Measurements from ENCODE around the gene LDOC1.
A peak's percentile ranks its signal among the peaks of the same experiment; 100 is the strongest.
"Not testable (repeated sequence)": the region's sequence is repeated elsewhere in the genome, so short reads cannot be mapped to it uniquely, and the experiment has no call there.

The LDOC1 gene

DNA sequence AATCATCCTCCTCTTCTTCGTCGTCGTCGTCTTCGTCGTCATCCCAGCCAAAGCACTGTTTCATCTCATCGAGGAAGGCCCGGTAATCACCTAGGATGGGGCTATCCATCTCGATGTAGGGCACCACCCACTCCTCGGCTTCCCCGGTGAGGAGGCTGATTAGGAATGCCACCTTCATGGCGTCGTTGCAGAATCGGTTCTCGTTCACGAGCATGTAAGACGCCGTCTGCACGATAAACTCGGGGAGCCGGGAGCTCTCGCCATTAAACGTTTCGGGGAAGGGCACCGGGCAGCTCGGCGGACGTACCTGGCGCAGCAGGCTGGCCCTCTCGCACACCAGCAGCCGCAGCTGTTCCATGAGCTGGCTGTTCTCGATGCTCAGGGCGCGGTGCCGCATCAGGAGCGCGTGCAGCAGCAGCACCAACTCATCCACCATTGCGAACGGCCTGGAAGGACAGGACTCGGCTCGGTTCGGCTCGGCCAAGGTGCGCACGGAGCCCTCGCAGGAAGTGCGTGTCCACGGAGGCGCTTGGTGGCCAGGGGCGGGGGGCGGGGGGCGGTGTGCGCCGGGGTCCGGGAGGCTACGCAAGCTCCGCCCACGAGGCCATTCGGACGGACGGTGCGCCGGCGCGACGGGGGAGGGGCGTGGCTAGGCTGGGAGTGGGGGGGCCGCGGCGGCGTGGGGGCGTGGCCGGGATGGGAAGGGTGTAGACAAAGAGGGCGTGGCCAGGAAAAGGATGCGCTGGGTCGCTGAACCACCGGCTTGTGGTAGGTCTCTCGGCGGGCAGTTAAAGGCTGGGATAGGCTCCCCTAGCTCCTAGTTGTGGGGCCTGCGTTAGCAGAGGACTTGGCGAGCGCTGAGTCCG is at the start of gene LDOC1:
LDOC1 (minus strand) TSS at position 544 of the 866 bp plus-strand sequence; CDS start at position 436, 108 bp downstream.
- peak; percentile 74 for DNase-seq

DNA sequence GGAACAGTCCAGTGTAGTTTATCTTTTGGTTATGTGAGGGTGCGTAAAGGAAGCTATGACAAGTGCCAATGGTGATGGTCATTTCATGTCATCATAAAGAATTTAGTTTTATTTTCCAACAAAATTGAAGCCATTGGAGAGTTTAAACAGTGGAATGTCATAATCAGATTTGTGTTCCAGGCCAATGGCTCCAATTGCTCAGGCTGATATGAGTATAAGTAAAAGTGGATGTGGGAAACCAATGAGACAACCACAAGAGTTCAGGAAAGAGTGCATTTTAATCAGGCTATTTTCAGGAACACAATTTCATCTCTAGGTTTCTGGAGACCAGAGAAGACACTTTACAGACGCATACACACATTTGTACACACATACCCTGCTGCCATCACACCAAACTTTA is 44.7 kb upstream of the LDOC1 start:
- no peak for DNase-seq

DNA sequence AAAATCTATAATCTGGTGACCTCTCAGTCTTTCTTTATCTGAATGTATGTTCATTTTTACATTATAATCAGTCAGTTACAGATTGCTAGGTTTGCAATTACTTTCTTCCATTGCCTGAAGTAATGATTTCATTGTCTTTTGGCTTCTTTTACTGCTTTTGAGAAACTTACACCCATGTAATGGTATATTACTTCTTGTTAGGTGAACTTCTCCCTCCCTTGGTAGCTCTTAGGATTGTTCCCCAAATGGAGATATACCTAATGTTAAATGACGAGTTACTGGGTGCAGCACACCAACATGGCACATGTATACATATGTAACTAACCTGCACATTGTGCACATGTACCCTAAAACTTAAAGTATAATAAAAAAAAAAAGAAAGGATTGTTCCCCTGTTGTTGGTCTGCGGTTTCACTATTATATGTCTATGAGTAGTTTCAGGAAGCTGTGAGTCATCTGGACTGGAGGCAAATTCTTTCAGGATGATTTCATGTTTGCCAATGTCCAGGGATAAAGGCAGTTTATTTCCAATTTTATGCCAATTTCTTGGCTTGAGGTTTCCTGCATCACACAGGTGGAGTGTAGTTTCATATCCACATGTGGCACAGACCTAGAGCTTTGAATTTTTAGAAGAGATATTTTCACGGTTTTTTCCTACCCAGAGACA is 43.5 kb upstream of the LDOC1 start:
- DNase-seq: no peak

DNA sequence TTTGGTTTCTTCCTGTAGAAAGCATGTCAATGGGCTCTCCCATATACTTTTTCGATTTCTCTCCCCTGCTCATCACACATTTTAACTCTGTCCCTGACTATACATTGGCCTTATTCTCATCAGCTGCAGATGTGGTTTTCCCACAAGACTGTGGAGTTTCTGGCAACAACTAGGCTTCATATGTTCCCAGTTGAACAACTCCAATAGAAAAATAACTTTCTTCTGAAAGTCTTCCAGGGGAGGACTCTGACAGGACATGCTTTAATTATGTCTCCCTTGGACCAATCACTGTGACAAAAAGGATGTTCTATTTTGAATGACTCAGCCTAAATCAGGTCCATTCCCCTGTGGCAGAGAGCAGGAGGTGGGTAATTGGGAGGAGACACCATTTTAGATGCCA is 37.3 kb upstream of the LDOC1 start:
- no peak for DNase-seq

DNA sequence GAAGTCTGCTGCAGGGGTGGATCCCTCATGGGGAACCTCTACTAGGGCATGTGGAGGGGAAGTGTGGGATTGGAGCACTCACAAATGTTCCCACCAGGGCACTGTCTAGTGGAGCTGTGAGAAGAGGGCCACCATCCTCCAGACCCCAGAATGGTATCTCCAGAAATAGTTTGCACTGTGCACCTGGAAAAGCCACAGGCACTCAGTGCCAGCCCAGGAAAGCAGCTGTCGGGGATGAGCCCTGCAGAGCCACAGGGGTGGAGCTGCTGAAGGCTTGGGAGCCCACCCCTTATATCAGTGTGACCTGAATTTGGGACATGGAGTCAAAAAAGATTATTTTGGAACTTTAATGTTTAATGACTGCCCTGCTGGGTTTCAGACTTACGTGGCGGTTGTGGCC is 25.0 kb upstream of the LDOC1 start:
- no peak for DNase-seq

DNA sequence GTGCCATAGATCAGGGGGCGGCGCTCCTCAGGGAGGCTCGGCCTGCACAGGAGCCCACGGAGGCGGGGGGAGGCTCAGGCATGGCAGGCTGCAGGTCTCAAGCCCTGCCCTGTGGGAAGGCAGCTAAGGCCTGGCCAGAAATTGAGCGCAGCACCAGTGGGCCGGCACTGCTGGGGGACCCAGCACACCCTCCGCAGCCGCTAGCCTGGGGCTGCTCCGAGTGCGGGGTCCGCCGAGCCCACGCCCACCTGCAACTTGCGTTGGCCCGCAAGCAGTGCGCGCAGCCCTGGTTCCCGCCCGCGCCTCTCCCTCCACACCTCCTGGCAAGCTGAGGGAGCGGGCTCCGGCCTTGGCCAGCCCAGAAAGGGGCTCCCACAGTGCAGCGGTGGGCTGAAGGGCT is 11.6 kb upstream of the LDOC1 start:
- not testable (repeated sequence) for DNase-seq

DNA sequence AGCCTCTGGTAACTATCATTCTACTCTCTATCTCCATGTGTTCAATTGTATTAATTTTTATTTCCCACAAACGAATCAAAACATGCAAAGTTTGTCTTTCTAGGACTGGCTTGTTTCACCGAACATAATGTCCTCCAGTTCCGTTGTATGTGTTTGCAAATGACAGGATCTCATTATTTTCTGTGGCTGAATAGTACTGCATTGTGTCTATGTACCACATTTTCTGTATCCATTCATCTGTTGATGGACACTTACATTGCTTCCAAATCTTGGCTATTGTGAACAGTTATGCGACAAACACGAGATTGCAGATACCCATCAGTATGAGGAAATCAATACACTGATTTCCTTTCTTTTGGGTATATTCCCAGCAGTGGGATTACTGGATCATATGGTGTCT is 8.4 kb upstream of the LDOC1 start:
- no peak for DNase-seq

DNA sequence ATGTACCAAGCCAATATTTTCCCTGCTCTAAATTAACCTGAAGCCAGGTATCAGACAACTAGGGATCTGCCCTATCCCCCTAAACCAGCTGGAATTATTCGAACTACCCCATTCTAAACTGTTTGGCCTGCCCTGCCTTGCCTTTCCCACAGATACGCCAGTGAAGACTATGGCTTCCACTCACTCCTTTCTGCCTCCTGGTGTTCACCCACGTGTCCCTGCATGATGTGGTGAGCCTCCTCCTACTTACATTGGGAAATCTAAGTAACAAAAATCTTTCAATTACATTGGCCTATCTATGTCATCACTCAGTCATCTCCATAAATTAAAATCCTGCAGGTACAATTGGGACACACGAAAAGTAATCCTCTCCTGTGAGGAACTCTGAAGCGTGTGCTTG is 6.1 kb upstream of the LDOC1 start:
- no peak for DNase-seq

DNA sequence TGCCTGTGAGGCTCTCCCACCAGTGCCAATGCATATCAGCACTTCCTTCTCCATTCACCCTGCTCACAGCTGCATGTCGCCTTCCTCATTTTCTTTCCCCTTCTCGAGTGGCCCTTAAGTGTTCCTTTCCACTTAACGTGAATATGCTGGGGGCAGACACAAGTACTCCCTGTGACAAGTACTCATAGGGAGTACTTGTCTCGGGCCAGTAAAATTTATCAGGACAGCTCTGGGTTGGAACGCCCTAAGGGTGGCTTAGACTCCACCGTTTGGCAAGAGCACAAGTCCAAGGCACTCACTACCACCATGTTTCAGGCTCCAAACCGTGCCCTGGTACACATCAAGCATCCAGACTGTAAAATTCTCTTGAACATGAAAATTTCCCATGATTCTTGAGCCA is 3.9 kb upstream of the LDOC1 start:
- DNase-seq: no peak

DNA sequence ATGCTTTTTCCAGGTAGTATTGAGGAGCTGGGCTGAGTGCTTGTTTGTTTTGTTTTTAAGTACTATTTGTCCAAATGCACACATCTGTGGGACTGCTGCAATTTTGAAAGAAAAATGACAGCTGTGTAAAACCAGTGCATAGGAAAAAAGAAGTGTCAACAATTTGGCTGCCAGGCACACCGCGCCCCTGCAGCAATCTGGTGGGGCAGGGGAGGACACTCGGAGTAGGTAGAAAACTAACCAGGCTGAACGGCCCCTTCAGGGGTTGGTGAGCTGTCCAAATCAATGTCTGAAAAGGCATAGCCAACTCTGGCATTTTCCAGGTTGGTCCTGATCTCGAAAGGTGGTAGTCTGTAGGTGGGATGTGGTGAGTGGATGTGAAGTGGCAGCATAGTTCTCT is 1.1 kb downstream of the LDOC1 start:
- no peak for DNase-seq

DNA sequence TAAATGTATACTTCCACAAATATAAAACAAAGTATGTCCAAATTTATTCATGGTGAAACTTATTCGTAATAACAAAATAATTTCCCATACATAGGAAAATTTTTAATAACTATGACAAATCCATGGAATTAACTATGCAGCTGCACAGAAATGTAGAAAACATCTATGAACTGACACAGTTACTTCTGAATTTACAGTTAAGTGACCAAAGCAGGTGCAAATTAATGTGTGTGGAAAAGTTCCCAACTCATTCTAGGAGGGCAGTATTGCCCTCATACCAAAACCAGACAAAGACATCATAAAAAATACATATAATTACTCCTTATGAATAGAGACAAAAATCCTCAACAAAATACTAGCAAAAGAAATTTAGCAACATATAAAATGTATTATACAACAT is 12.5 kb downstream of the LDOC1 start:
- no peak for DNase-seq

DNA sequence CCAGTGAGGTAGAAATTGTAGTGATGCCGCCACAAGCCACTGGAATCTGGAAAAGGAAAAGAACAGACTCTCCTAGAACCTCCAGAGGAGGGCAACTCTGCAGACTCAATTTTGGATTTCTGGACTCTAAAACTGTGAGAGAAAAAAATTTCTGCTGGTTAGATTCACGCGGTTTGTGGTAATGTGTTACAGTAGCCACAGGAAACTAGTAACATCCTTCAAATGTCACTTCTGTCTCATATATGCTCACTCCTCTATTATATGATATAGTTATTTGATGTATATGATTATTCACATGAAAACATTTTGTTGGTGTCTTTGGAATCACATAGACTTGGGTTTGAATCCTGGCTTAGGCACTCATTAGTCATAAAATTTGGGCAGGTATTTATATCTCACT is 18.8 kb downstream of the LDOC1 start:
- DNase-seq: no peak

DNA sequence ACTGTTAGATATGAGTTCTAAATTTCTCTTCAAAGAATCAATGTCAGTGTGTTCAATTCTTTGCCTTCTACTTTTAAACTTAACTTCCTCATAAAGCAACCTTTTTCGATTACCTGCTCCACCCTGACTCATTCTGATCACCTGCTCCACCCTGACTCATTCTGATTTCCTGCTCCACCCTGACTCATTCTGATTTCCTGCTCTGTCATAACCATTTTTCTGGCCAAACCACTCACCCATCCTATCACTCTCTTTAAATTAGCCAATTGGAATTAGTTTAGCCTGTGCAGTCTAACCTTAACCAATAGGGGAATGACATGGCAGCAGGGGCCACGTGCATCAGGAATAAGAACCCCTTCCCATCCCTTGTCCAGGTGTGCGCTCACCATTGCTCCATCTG is 21.7 kb downstream of the LDOC1 start:
- not testable (repeated sequence) for DNase-seq

DNA sequence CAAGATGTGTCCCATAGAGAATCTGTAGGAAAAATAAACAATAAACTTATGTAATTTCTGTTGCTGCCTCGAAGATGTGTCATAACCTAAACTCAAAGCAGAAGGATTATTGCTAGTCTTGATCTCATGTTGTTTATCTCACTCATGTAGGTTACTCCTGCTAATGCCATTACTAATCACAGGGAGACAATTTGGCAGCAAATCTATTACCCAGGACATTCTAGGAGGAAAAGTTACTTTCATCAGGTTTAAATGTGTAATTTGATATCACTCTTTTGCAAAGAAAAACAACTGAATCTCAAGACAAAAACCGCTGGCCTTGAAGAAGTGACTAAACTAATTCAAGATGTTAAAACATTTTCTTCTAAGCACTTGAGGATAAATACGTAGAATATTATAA is 34.0 kb downstream of the LDOC1 start:
- no peak for DNase-seq

DNA sequence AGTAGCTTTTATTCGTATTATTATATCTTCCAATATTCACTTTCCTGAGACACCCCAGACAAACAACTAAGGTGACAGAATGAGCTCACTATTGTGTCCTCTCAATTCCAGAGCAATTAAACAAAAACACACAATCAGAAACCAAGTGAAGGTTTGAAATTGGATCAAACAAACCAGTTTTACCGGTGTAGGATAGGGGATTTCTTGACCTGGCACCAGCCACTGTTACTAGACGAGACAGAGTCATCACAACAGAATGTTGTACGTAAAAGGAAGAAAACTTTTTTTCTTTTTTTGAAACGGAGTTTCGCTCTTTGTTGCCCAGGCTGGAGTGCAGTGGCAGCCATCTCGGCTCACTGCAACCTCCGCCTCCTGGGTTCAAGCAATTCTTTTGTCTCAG is 43.7 kb downstream of the LDOC1 start:
- no peak for DNase-seq

DNA sequence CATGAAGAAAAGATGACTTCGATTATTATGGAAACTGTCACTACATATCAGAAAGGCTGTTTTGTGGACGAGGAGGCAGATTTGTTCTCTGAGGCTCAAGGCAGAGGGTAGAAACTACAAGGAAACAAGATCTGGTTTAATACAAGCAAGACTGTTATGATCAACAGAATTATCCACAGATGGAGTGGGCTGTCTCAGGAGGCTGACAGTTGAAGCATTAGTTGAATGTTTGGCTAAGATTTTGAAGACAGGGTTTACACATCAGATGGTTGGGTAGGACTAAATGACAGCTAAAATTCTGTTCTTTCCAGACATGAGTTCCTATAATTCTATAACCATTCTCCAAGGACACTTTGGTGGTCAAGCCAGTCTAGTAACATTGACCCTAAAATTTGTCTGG is 49.8 kb downstream of the LDOC1 start:
- DNase-seq: no peak

Data from NCI-H1417 treated with DMSO at 0.1 percent for 48 hours (cell line).